ENCODE results near the gene PALS1.
"Not testable (repeated sequence)": the region's sequence is repeated elsewhere in the genome, so short reads cannot be mapped to it uniquely, and the experiment has no call there.

PALS1 gene

GRCh38 chr14:67260965-67261364, 19.7 kb downstream of the PALS1 start:
- no peak for DNase-seq (ENCODE audit: low read depth)

- DNase-seq (ENCODE audit: low read depth): no peak
These were observed 22.4 kb downstream of the PALS1 start for GRCh38 chr14:67263499-67264149.

GRCh38 chr14:67265131-67265530, 23.9 kb downstream of the PALS1 start:
- DNase-seq (ENCODE audit: low read depth): no peak

GRCh38 chr14:67267576-67268328, 26.5 kb downstream of the PALS1 start:
- DNase-seq (ENCODE audit: low read depth): no peak

GRCh38 chr14:67268426-67269150, 27.4 kb downstream of the PALS1 start:
- DNase-seq (ENCODE audit: low read depth): no peak

GRCh38 chr14:67269298-67270060, 28.2 kb downstream of the PALS1 start:
- no peak for DNase-seq (ENCODE audit: low read depth)

GRCh38 chr14:67270145-67270753, 29.0 kb downstream of the PALS1 start:
- no peak for DNase-seq (ENCODE audit: low read depth)

- DNase-seq (ENCODE audit: low read depth): no peak
These were observed 29.7 kb downstream of the PALS1 start for GRCh38 chr14:67270933-67271332.

GRCh38 chr14:67273281-67273680, 32.0 kb downstream of the PALS1 start:
- not testable (repeated sequence) for DNase-seq (ENCODE audit: low read depth)

GRCh38 chr14:67276131-67276530, 34.9 kb downstream of the PALS1 start:
- no peak for DNase-seq (ENCODE audit: low read depth)

GRCh38 chr14:67280506-67280905, 39.3 kb downstream of the PALS1 start:
- DNase-seq (ENCODE audit: low read depth): no peak

GRCh38 chr14:67285876-67286452, 44.7 kb downstream of the PALS1 start:
- DNase-seq (ENCODE audit: low read depth): no peak

Data from stimulated activated CD8-positive, alpha-beta memory T cell treated with anti-CD3 and anti-CD28 coated beads, Interleukin-12 subunit alpha, Interleukin-12 subunit beta, amount 100 ng/mL, for 4 hours (primary cell).